ENCODE measurements around the gene GNPAT.
"Not testable (repeated sequence)": the region's sequence is repeated elsewhere in the genome, so short reads cannot be mapped to it uniquely, and the experiment has no call there.

Gene GNPAT

DNA sequence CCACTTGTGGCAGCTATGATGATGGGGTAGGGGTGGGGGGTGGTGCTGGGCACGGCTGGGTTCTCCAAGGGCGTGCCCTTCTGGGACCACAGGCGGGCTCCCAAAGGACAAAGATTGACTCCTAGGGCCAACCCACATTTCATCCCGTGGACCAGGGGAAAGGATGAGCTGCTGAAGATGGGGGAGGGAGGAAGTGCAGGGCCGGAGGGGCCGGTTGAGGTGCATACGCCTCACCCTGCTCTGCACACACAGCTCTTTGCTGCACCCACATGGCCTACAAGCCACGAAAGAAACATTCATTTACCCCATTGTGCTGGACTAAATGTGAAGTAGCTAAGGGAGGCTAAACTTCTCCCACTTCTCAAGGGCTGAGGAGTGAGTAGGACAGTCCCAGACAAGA, 34.2 kb upstream of the GNPAT start:
- TF ChIP-seq POLR2A (IDR thresholded peaks at IDR 0.05; ENCODE audit: low read depth, low read length), result no peak
- FAIRE-seq (no peak), DNase-seq (ENCODE audit: insufficient read length, low spot score) (no peak)

GRCh38 chr1:231207437-231207836, 33.6 kb upstream of the GNPAT start:
- FAIRE-seq (no peak), DNase-seq (ENCODE audit: insufficient read length, low spot score) (no peak)
- TF ChIP-seq POLR2A (IDR thresholded peaks at IDR 0.05; ENCODE audit: low read depth, low read length), result no peak

- FAIRE-seq (no peak), DNase-seq (ENCODE audit: insufficient read length, low spot score) (no peak)
- no peak for TF ChIP-seq POLR2A (IDR thresholded peaks at IDR 0.05; ENCODE audit: low read depth, low read length)
These were observed 32.0 kb upstream of the GNPAT start for GRCh38 chr1:231208980-231209379.

- TF ChIP-seq POLR2A (IDR thresholded peaks at IDR 0.05; ENCODE audit: low read depth, low read length), result no peak
- DNase-seq (ENCODE audit: insufficient read length, low spot score) (no peak), FAIRE-seq (no peak)
These were observed 31.5 kb upstream of the GNPAT start for GRCh38 chr1:231209531-231209930.

GRCh38 chr1:231210126-231210525, 30.9 kb upstream of the GNPAT start:
- FAIRE-seq, result no peak
- no peak for DNase-seq (ENCODE audit: insufficient read length, low spot score)
- no peak for TF ChIP-seq POLR2A (IDR thresholded peaks at IDR 0.05; ENCODE audit: low read depth, low read length)

GRCh38 chr1:231211005-231211857, 29.8 kb upstream of the GNPAT start:
- DNase-seq (ENCODE audit: insufficient read length, low spot score) (peak; percentile 77), FAIRE-seq (no peak)
- no peak for TF ChIP-seq POLR2A (IDR thresholded peaks at IDR 0.05; ENCODE audit: low read depth, low read length)

DNA sequence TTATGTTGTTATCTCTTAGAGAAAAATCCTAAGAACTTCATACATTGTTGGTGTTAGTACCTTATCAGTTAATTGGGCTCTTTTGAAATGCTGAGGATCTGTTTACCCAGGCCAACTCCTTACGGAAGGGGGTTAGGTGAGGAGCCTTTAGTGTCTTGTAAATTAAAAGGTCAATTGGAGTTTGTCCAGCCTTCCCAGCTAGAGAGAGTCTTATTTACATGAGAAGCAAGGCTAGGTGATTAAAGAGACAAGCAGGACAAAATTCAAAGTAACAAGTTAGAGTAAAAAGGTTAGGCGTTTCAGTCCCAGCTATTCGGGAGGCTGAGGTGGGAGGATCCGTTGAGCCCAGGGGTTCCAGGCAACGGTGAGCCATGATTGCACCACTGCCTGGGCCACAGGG, 28.7 kb upstream of the GNPAT start:
- not testable (repeated sequence) for DNase-seq (ENCODE audit: insufficient read length, low spot score); FAIRE-seq

DNA sequence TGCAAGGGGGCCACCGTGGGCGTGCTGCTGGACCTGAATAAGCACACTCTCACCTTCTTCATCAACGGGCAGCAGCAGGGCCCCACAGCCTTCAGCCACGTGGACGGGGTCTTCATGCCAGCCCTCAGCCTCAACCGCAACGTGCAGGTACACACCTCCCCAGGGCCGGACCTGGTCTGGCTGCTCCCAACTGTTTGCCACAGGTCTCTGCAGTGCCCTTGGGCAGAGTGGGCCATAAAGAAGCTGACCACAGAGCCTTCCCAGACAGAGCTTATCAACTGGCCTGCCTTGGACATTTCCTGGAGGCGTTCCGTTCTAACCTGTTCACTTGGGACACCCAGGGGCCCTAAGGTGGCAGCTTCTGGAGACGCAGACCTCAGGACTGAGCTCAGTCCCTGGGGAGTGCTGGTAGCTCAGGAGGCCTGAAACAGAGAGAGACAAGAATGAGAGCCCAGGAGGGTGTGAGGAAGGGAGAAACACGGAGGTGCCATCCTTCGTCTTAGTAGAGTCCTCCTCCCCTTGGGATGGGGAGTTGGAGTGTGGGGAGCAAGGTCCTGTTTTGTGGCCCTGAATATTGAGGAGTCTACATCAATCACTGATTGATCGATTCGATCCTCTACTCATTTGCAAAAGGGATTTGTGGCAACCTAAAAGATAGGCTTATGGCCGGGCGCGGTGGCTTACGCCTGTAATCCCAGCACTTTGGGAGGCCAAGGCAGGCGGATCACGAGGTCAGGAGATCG, 27.0 kb upstream of the GNPAT start:
- DNase-seq (ENCODE audit: insufficient read length, low spot score), result no peak
- no peak for TF ChIP-seq POLR2A (IDR thresholded peaks at IDR 0.05; ENCODE audit: low read depth, low read length)
- FAIRE-seq, result no peak

GRCh38 chr1:231214918-231215680, 25.9 kb upstream of the GNPAT start:
- no peak for TF ChIP-seq POLR2A (IDR thresholded peaks at IDR 0.05; ENCODE audit: low read depth, low read length)
- FAIRE-seq (no peak), DNase-seq (ENCODE audit: insufficient read length, low spot score) (no peak)

- no peak for TF ChIP-seq POLR2A (IDR thresholded peaks at IDR 0.05; ENCODE audit: low read depth, low read length)
- no peak for DNase-seq (ENCODE audit: insufficient read length, low spot score)
- FAIRE-seq, result no peak
These were observed 25.2 kb upstream of the GNPAT start for GRCh38 chr1:231215681-231216385.

DNA sequence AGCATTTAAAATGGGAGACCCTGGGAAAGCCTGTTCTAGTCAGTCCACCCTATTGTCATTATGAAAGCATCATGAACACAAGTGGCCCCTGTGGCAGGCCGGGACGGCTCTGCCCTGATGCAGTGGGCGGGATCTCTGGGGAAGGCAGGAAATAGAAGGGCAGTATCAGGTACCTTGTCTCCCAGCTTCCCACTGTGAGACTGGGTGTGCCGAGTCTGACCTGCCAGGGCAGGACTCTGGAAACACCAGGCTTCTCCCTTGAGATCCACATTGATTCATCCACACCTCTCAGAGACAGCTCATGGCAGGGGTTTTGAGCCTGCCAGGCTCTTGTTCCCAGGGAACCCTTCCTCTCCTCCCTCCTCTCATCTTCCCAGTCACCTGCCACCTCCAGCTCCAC, 24.5 kb upstream of the GNPAT start:
- FAIRE-seq (no peak), DNase-seq (ENCODE audit: insufficient read length, low spot score) (peak; percentile 35)
- TF ChIP-seq POLR2A (IDR thresholded peaks at IDR 0.05; ENCODE audit: low read depth, low read length), result no peak

DNA sequence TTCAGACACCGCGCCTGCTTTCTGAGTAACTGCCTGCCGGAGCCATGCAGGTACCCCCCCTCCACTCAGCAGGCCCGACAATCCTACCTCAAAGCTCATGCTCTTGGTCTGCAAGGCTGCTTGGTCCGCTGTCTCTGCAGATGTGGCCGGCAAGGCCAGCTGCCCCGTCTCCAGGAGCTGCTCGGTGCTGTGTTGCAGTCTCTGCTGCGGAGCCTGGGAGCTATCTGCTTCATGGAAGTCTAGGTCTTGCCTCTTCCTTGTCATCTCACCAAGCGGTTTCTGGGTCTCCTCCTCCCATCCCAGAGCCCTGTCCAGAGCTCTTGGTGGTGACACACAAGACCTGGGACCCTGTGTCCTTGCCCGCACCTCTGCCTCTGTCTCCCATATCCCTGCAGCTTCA, 24.0 kb upstream of the GNPAT start:
- DNase-seq (ENCODE audit: insufficient read length, low spot score) (no peak), FAIRE-seq (no peak)
- no peak for TF ChIP-seq POLR2A (IDR thresholded peaks at IDR 0.05; ENCODE audit: low read depth, low read length)

DNA sequence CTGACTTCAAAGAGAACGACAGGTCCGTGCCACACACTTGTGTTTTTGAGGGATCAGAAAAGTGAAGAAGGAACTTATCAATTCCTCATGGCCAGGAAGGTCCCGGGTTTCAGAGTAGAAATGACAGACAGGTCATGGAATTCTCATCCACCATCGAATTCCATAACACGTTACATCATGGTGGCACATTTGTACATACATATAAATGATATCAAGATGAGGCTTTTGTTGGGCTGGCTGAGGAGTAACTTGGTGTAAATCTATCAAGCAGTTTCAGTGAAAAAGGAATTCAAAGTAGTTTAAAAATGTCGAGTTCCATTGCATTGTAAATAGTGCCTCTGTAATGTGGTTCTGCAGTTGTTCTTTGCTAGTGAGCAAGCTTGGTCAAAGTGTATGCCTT, 22.9 kb upstream of the GNPAT start:
- no peak for FAIRE-seq
- no peak for DNase-seq (ENCODE audit: insufficient read length, low spot score)
- TF ChIP-seq POLR2A (IDR thresholded peaks at IDR 0.05; ENCODE audit: low read depth, low read length), result no peak
